ENCODE measurements around the gene CREB3L1. TPM values are rescaled to one million over a fixed set of nuclear protein-coding genes. Genes with fewer than 3 reads are reported as not detected.
A peak's percentile ranks its signal among the peaks of the same experiment; 100 is the strongest.

CREB3L1 gene
- total and polyA plus RNA-seq, 2 of the 13 experiments (the other 11 are each of a cell fraction or from before 2014, with no cell fraction given) = not detected

DNA sequence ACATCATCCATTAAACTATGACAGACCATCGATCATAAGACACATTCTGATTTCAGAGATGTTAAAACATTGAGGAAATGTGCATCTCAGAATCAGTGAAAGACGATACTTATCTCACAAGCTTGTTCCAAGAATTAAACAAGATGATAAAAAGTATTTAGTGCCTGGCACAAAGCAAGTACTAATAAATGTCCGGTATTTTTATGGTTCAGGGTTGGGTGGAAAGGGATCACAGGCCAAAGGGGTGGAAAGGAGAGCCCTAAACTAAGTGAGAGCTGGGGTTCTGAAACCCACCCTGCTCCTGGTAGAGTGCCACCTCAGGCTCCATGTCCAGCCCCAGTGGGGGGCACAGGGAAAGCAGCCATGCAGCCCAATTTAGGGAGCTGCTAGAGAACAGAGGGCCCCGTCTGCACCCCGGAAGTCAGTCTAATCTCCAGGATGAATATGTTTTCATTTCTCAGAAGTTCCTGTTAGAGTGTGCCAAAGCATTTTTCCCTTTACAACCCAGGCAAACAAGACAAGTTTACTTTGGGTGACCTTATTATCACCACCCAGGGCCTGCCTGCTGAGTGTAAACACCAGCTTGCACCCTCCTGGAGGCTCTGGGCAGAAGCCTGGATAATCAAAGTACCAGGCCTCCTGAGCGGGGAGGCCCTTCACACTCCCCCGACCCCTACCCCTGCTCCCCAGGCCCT is 3.8 kb upstream of the CREB3L1 start (continued):
- TF ChIP-seq, protein P1, sequence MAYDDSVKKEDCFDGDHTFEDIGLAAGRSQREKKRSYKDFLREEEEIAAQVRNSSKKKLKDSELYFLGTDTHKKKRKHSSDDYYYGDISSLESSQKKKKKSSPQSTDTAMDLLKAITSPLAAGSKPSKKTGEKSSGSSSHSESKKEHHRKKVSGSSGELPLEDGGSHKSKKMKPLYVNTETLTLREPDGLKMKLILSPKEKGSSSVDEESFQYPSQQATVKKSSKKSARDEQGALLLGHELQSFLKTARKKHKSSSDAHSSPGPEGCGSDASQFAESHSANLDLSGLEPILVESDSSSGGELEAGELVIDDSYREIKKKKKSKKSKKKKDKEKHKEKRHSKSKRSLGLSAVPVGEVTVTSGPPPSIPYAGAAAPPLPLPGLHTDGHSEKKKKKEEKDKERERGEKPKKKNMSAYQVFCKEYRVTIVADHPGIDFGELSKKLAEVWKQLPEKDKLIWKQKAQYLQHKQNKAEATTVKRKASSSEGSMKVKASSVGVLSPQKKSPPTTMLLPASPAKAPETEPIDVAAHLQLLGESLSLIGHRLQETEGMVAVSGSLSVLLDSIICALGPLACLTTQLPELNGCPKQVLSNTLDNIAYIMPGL (CRISPR knock-in tag; IDR thresholded peaks at IDR 0.05; ENCODE audit: borderline replicate concordance in 1 of 2, low read depth in 1 of 2) = peak in 1 of 2 experiments; percentile 44; a peak in 1 of 4 replicates
- TF ChIP-seq GABPA (IDR thresholded peaks at IDR 0.05; ENCODE audit: low read depth, low read length) (no peak), GABPA (CRISPR knock-in tag; IDR thresholded peaks at IDR 0.05; ENCODE audit: low read depth) (peak; percentile 62), MAZ (IDR thresholded peaks at IDR 0.05; ENCODE audit: borderline replicate concordance, low read depth, low read length) (no peak), MAZ (CRISPR knock-in tag; IDR thresholded peaks at IDR 0.05; ENCODE audit: low read depth) (no peak), NFKB2 (CRISPR knock-in tag; IDR thresholded peaks at IDR 0.05; ENCODE audit: borderline replicate concordance) (no peak), NR2C2 (CRISPR knock-in tag; IDR thresholded peaks at IDR 0.05; ENCODE audit: borderline replicate concordance) (no peak), ZC3H4 (CRISPR knock-in tag; IDR thresholded peaks at IDR 0.05; ENCODE audit: borderline replicate concordance) (no peak), ZFP41 (CRISPR knock-in tag; IDR thresholded peaks at IDR 0.05; ENCODE audit: borderline replicate concordance) (no peak), SNAI1 (CRISPR knock-in tag; IDR thresholded peaks at IDR 0.05; ENCODE audit: borderline replicate concordance) (no peak), PCBP1 (IDR thresholded peaks at IDR 0.05; ENCODE audit: borderline replicate concordance, low read depth, low read length) (no peak), CCAR2 (optimal IDR thresholded peaks at IDR 0.05; ENCODE audit: low read depth, low read length) (no peak), HOXA7 (CRISPR knock-in tag; IDR thresholded peaks at IDR 0.05) (no peak), ZNF766 (CRISPR knock-in tag; IDR thresholded peaks at IDR 0.05; ENCODE audit: borderline replicate concordance) (no peak), ZBTB8A (CRISPR knock-in tag; IDR thresholded peaks at IDR 0.05; ENCODE audit: borderline replicate concordance, low read depth) (no peak), POLR2AphosphoS5 (IDR thresholded peaks at IDR 0.05; ENCODE audit: low read depth, low read length) (no peak), BHLHE40 (IDR thresholded peaks at IDR 0.05; ENCODE audit: low read length) (peak; percentile 54; the same call in 1 of the 2 replicates), ZNF558 (CRISPR knock-in tag; IDR thresholded peaks at IDR 0.05; ENCODE audit: borderline replicate concordance) (no peak), ISL2 (CRISPR knock-in tag; IDR thresholded peaks at IDR 0.05) (peak; percentile 88), ZSCAN25 (CRISPR knock-in tag; IDR thresholded peaks at IDR 0.05) (no peak), ZNF451 (CRISPR knock-in tag; IDR thresholded peaks at IDR 0.05) (no peak)
- TF ChIP-seq, protein P2, sequence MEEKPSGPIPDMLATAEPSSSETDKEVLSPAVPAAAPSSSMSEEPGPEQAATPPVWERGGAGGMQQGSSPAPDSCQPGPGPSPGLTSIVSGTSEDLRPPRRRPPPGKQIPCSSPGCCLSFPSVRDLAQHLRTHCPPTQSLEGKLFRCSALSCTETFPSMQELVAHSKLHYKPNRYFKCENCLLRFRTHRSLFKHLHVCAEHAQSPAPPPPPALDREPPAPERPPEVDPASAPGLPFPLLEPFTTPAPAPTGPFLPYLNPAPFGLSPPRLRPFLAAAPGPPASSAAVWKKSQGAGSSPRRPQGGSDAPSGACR (CRISPR knock-in tag; IDR thresholded peaks at IDR 0.05) = no peak
- TF ChIP-seq, protein P3, sequence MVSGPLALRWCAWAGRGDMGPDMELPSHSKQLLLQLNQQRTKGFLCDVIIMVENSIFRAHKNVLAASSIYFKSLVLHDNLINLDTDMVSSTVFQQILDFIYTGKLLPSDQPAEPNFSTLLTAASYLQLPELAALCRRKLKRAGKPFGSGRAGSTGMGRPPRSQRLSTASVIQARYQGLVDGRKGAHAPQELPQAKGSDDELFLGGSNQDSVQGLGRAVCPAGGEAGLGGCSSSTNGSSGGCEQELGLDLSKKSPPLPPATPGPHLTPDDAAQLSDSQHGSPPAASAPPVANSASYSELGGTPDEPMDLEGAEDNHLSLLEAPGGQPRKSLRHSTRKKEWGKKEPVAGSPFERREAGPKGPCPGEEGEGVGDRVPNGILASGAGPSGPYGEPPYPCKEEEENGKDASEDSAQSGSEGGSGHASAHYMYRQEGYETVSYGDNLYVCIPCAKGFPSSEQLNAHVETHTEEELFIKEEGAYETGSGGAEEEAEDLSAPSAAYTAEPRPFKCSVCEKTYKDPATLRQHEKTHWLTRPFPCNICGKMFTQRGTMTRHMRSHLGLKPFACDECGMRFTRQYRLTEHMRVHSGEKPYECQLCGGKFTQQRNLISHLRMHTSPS (CRISPR knock-in tag; IDR thresholded peaks at IDR 0.05; ENCODE audit: low read depth) = peak; percentile 63
- TF ChIP-seq, protein P4, sequence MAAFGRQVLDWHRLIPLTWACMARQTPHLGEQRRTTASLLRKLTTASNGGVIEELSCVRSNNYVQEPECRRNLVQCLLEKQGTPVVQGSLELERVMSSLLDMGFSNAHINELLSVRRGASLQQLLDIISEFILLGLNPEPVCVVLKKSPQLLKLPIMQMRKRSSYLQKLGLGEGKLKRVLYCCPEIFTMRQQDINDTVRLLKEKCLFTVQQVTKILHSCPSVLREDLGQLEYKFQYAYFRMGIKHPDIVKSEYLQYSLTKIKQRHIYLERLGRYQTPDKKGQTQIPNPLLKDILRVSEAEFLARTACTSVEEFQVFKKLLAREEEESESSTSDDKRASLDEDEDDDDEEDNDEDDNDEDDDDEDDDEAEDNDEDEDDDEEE (CRISPR knock-in tag; IDR thresholded peaks at IDR 0.05) = no peak
